GM23338 (cell line): ENCODE data around the gene DOCK1. TPM values are rescaled to one million over a fixed set of nuclear protein-coding genes. Genes with fewer than 3 reads are reported as not detected.

Experiments used
- ATAC-seq: fragments of 200-7000 bp; cut with Tn5 transposase; 3 replicates; pipeline ENCODE4 v1.9.1; 2020
- DNase-seq: peaks from one replicate; pipeline ENCODE4 v3.0.0-alpha.2; 2015; ENCODE audit warnings: low spot score
- H2AFZ ChIP-seq: fragments of 200-600 bp; sonication (generic); 2 replicates; pipeline ENCODE4 v1.8.0; 2016; ENCODE audit warnings: antibody characterized with exemption, mild to moderate bottlenecking, moderate library complexity
- H3F3A ChIP-seq: fragments of 200-600 bp; sonication (generic); replicated peaks from 2 replicates; pipeline ENCODE4 v1.8.0; 2017; ENCODE audit warnings: antibody characterized with exemption, mixed run types, low read depth
- H3K27ac ChIP-seq: fragments of 200-600 bp; sonication (generic); 2 replicates; pipeline ENCODE4 v1.6.1; 2016; ENCODE audit warnings: low read depth
- H3K27me3 ChIP-seq: fragments of 200-600 bp; sonication (generic); 2 replicates; pipeline ENCODE4 v1.8.0; 2016; ENCODE audit warnings: mild to moderate bottlenecking, mixed run types, moderate library complexity; ENCODE audit not compliant: insufficient read depth
- H3K36me3 ChIP-seq: fragments of 200-600 bp; sonication (generic); 2 replicates; pipeline ENCODE4 v1.8.0; 2016; ENCODE audit warnings: mild to moderate bottlenecking; ENCODE audit not compliant: insufficient read depth
- H3K4me1 ChIP-seq: fragments of 200-600 bp; sonication (generic); 2 replicates; pipeline ENCODE4 v1.8.0; 2016; ENCODE audit warnings: mild to moderate bottlenecking, moderate library complexity; ENCODE audit not compliant: insufficient read depth
- H3K4me2 ChIP-seq: fragments of 200-600 bp; sonication (generic); 2 replicates; pipeline ENCODE4 v1.7.1; 2017; ENCODE audit warnings: mixed run types
- H3K4me3 ChIP-seq: fragments of 200-600 bp; sonication (generic); 2 replicates; pipeline ENCODE4 v1.6.1; 2016; ENCODE audit warnings: mixed run types
- H3K79me2 ChIP-seq: fragments of 200-600 bp; sonication (generic); replicated peaks from 2 replicates; pipeline ENCODE4 v1.8.0; 2017; ENCODE audit warnings: mild to moderate bottlenecking; ENCODE audit not compliant: insufficient read depth
- H3K9me2 ChIP-seq: fragments of 200-600 bp; sonication (generic); 2 replicates; pipeline ENCODE4 v1.8.0; 2017; ENCODE audit not compliant: insufficient read depth
- H4K20me1 ChIP-seq: fragments of 200-600 bp; sonication (generic); replicated peaks from 2 replicates; pipeline ENCODE4 v1.8.0; 2017; ENCODE audit warnings: mild to moderate bottlenecking; ENCODE audit not compliant: insufficient read depth
- H3K27ac Mint-ChIP-seq: 2 replicates; pipeline ENCODE4 v1.8.0; 2020; ENCODE audit warnings: inconsistent platforms, mild to moderate bottlenecking, moderate library complexity, mixed read lengths
- H3K27me3 Mint-ChIP-seq: 3 replicates; pipeline ENCODE4 v1.8.0; 2022; ENCODE audit warnings: low read depth, mild to moderate bottlenecking, moderate library complexity, mixed read lengths, inconsistent platforms; ENCODE audit not compliant: insufficient read depth, poor library complexity
- H3K36me3 Mint-ChIP-seq: 3 replicates; pipeline ENCODE4 v1.8.0; 2021; ENCODE audit warnings: low read depth, mild to moderate bottlenecking, inconsistent platforms, moderate library complexity, mixed read lengths
- H3K4me1 Mint-ChIP-seq: 3 replicates; pipeline ENCODE4 v1.8.0; 2020; ENCODE audit warnings: mild to moderate bottlenecking, inconsistent platforms, mixed read lengths
- H3K4me3 Mint-ChIP-seq: 3 replicates; pipeline ENCODE4 v1.8.0; 2021; ENCODE audit warnings: moderate library complexity, mild to moderate bottlenecking, inconsistent platforms, mixed read lengths
- H3K9me3 Mint-ChIP-seq: 3 replicates; pipeline ENCODE4 v1.8.0; 2020; ENCODE audit warnings: moderate library complexity, mild to moderate bottlenecking, inconsistent platforms, mixed read lengths
- CREB1 ChIP-seq: fragments of 250-450 bp; sonication (Bioruptor Pico); IDR thresholded peaks from 2 replicates; pipeline ENCODE4 v1.5.0; 2020; ENCODE audit warnings: low read depth, mild to moderate bottlenecking, moderate library complexity
- POLR2AphosphoS5 ChIP-seq: IDR thresholded peaks from 2 replicates; pipeline ENCODE4 v1.6.1; 2016; ENCODE audit warnings: antibody characterized with exemption, low read depth
- ZNF331 ChIP-seq: fragments of 250-450 bp; sonication (Bioruptor Pico); IDR thresholded peaks from 2 replicates; pipeline ENCODE4 v1.5.0; 2020; ENCODE audit warnings: low read depth, mild to moderate bottlenecking, moderate library complexity
- ZNF462 ChIP-seq: fragments of 250-450 bp; sonication (Bioruptor Pico); IDR thresholded peaks from 2 replicates; pipeline ENCODE4 v1.5.0; 2020; ENCODE audit warnings: mild to moderate bottlenecking, moderate library complexity
- polyA plus RNA-seq: library from polyadenylated mRNA; unstranded; fragments of >200 nt; fragmentation: Nextera tagmentation; extraction: Ambion mirVana; gene quantifications from 2 replicates; pipeline ENCODE4 v1.2.1, GENCODE V29; 2016
- total RNA-seq: library from RNA; depleted of rRNA; stranded (reverse); fragments of >200 nt; shearing (Covaris generic); gene quantifications from 2 replicates; pipeline ENCODE4 v1.2.3, GENCODE V29; 2014
- TF ChIP-seq, protein P1 (sequence below): IDR thresholded peaks from 2 replicates; pipeline ENCODE4 v1.6.1; 2016; ENCODE audit warnings: antibody characterized with exemption

The DOCK1 gene
- total and polyA plus RNA-seq, 2 experiments from 2014 or later = 13.2 to 55.3 TPM

GRCh38 chr10:127014671-127015070, 109.4 kb downstream of the DOCK1 start (continued):
- TF ChIP-seq, protein P1, sequence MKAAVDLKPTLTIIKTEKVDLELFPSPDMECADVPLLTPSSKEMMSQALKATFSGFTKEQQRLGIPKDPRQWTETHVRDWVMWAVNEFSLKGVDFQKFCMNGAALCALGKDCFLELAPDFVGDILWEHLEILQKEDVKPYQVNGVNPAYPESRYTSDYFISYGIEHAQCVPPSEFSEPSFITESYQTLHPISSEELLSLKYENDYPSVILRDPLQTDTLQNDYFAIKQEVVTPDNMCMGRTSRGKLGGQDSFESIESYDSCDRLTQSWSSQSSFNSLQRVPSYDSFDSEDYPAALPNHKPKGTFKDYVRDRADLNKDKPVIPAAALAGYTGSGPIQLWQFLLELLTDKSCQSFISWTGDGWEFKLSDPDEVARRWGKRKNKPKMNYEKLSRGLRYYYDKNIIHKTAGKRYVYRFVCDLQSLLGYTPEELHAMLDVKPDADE = no peak

DNA sequence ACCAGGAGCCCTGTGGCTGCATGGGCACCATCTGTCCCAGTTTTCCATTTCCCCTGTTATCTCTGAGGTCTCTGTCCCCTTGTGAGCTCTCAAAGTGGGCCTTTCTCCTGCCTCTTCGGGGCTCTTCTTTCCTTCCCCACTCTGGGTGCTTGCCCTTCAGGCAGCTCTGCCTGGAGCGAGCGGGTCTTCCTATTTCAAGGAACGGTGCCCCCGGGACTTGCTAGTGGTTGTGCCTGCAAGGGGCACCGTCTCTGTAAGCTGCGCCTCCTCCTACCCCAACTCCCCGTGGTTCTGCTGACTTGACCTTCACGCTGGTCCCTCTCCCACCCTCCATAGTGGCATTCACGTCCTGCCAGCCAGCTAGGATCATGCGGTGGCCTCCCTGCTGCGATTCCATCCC, 110.1 kb downstream of the DOCK1 start:
- no peaks in the 10 kb centered on the region; the same call in 1 of the 2 replicates for H4K20me1 ChIP-seq

More for the DNA sequence above, 110.1 kb downstream of the DOCK1 start:
- H3K9me2 ChIP-seq = no peaks in the 10 kb centered on the region
- H3K4me1 ChIP-seq = no peaks in the 10 kb centered on the region
- Mint-ChIP-seq H3K9me3 (no peaks in the 10 kb centered on the region), H3K4me3 (no peak overlapping the region), H3K36me3 (peaks cover 27% of the 10 kb centered on the region), H3K27ac (no peak overlapping the region), H3K4me1 (peaks cover 17% of the 10 kb centered on the region; the same call in 2 of the 3 replicates), H3K27me3 (peaks cover 4% of the 10 kb centered on the region)
- ATAC-seq (no peak), DNase-seq (no peak)
- H3F3A ChIP-seq = no peaks in the 10 kb centered on the region
- no peak overlapping the region for H3K27ac ChIP-seq
- H3K4me3 ChIP-seq = no peak overlapping the region
- H2AFZ ChIP-seq = no peak overlapping the region
- H3K27me3 ChIP-seq = no peaks in the 10 kb centered on the region
- TF ChIP-seq POLR2AphosphoS5 (no peak), ZNF462 (CRISPR knock-in tag) (no peak), CREB1 (CRISPR knock-in tag) (no peak), ZNF331 (no peak)
- TF ChIP-seq, protein P1 = no peak
- H3K36me3 ChIP-seq = no peaks in the 10 kb centered on the region
- H3K4me2 ChIP-seq = no peak overlapping the region
- H3K79me2 ChIP-seq = no peaks in the 10 kb centered on the region
